Endothelial cell of umbilical vein (primary cell): Measurements from ENCODE around the gene MYO1B. TPM values are rescaled to one million over a fixed set of nuclear protein-coding genes. Genes with fewer than 3 reads are reported as not detected.

Experiments
- BruUV-seq: library from RNA; stranded (reverse); fragments of 400-500 nt; replicated peaks from 2 replicates; lab custom pipeline; 2021; lab: Mats Ljungman, UMichigan
- CTCF ChIA-PET: fragments of 300-600, 350-600 bp; sonication (Branson Sonifier 250); formaldehyde crosslinking; loops from one replicate; lab custom pipeline; 2021; ENCODE audit warnings: antibody characterized with exemption, inconsistent platforms; lab: Charles Lee
- POLR2A ChIA-PET: fragments of 300-600, 350-600 bp; sonication (Branson Sonifier 250); formaldehyde crosslinking; loops from one replicate; lab custom pipeline; 2021; ENCODE audit warnings: antibody characterized with exemption, inconsistent platforms; lab: Charles Lee
- DNase-seq: peaks from one replicate; pipeline ENCODE4 v3.0.0-alpha.2; 2011; ENCODE audit warnings: low read depth, low spot score
- FAIRE-seq: peaks from 2 replicates; lab custom pipeline; 2011; peaks lifted over from hg19 to GRCh38; lab: Jason Lieb, UNC
- H2AFZ ChIP-seq: 2 replicates; pipeline ENCODE4 v1.6.0; 2012; ENCODE audit warnings: low read depth, low read length, control low read depth, inconsistent platforms
- H3K27ac ChIP-seq: 2 replicates; pipeline ENCODE4 v1.5.1; 2011; ENCODE audit warnings: low read depth, mild to moderate bottlenecking, control low read depth, low read length, moderate library complexity; ENCODE audit not compliant: insufficient read depth
- H3K27me3 ChIP-seq, 2 experiments: 2 replicates each; pipeline versions ENCODE4 v1.6.0 to v1.6.1; 2011; ENCODE audit warnings: low read length in 2 of 2, mixed read lengths in 1 of 2; ENCODE audit not compliant: control insufficient read depth in 2 of 2, insufficient read depth in 2 of 2
- H3K36me3 ChIP-seq, 2 experiments: 2 replicates in 1 of 2; 3 replicates in 1 of 2; pipeline ENCODE4 v1.5.1; 2011; ENCODE audit warnings: low read length in 2 of 2, mild to moderate bottlenecking in 1 of 2, moderate library complexity in 1 of 2; ENCODE audit not compliant: control insufficient read depth in 2 of 2, insufficient read depth in 2 of 2; ENCODE audit errors: extremely low read depth in 1 of 2
- H3K4me1 ChIP-seq: 3 replicates; pipeline ENCODE4 v1.5.1; 2011; ENCODE audit warnings: mild to moderate bottlenecking, low read length; ENCODE audit not compliant: control insufficient read depth, insufficient read depth; ENCODE audit errors: extremely low read depth
- H3K4me2 ChIP-seq: 2 replicates; pipeline ENCODE4 v1.6.1; 2011; ENCODE audit warnings: low read length, control low read depth, mixed read lengths; ENCODE audit not compliant: insufficient read depth
- H3K4me3 ChIP-seq, 3 experiments: fragments of 200-600 bp in 1 of 3; sonication (generic), shearing (Covaris generic) in 1 of 3; replicated peaks in 1 of 3; 2 replicates each; pipeline ENCODE4 v1.5.1; 2011 to 2016; ENCODE audit warnings: control low read depth in 3 of 3, low read length in 3 of 3, mild to moderate bottlenecking in 2 of 3, inconsistent platforms in 1 of 3, low read depth in 1 of 3, moderate library complexity in 1 of 3; ENCODE audit not compliant: insufficient read depth in 1 of 3
- H3K79me2 ChIP-seq: 2 replicates; pipeline ENCODE4 v1.6.0; 2012; ENCODE audit warnings: low read length, inconsistent platforms; ENCODE audit not compliant: control insufficient read depth, insufficient read depth
- H3K9ac ChIP-seq: replicated peaks from 2 replicates; pipeline ENCODE3; 2011; ENCODE audit warnings: low read length, control low read depth; ENCODE audit not compliant: insufficient read depth; ENCODE audit errors: extremely low read depth
- H3K9me1 ChIP-seq: replicated peaks from 3 replicates; pipeline ENCODE4 v1.6.0; 2011; ENCODE audit warnings: mild to moderate bottlenecking, low read length; ENCODE audit not compliant: control insufficient read depth, insufficient read depth; ENCODE audit errors: extremely low read depth
- H3K9me3 ChIP-seq: replicated peaks from 2 replicates; pipeline ENCODE4 v1.5.1; 2012; ENCODE audit warnings: low read length, inconsistent platforms; ENCODE audit not compliant: control insufficient read depth, insufficient read depth
- H4K20me1 ChIP-seq: replicated peaks from 2 replicates; pipeline ENCODE3; 2011; ENCODE audit warnings: mild to moderate bottlenecking, low read length; ENCODE audit not compliant: control insufficient read depth, insufficient read depth; ENCODE audit errors: extremely low read depth
- EZH2 ChIP-seq: IDR thresholded peaks from 2 replicates; pipeline ENCODE4 v1.6.1; 2012; ENCODE audit warnings: borderline replicate concordance, low read depth, mild to moderate bottlenecking, moderate library complexity, low read length, inconsistent platforms; ENCODE audit not compliant: severe bottlenecking
- FOS ChIP-seq: IDR thresholded peaks from 2 replicates; pipeline ENCODE4 v1.6.1; 2011; ENCODE audit warnings: mild to moderate bottlenecking, low read length, moderate library complexity, borderline replicate concordance; ENCODE audit not compliant: insufficient read depth
- GATA2 ChIP-seq: IDR thresholded peaks from 2 replicates; pipeline ENCODE4 v1.7.0; 2011; ENCODE audit warnings: low read depth, mild to moderate bottlenecking, moderate library complexity, mixed read lengths, low read length; ENCODE audit not compliant: insufficient read length, insufficient read depth
- JUN ChIP-seq: IDR thresholded peaks from 2 replicates; pipeline ENCODE4 v1.6.1; 2011; ENCODE audit warnings: borderline replicate concordance, low read depth; ENCODE audit not compliant: insufficient read length, insufficient read depth
- MYC ChIP-seq: IDR thresholded peaks from one replicate; pipeline ENCODE4 v1.6.1; 2011; ENCODE audit warnings: mild to moderate bottlenecking, low read depth, low read length
- POLR2A ChIP-seq: IDR thresholded peaks from 2 replicates; pipeline ENCODE4 v1.6.1; 2012; ENCODE audit warnings: low read depth, mild to moderate bottlenecking, control low read depth, low read length
- POLR2AphosphoS5 ChIP-seq: IDR thresholded peaks from 2 replicates; pipeline ENCODE4 v1.6.1; 2012; ENCODE audit warnings: low read depth, mild to moderate bottlenecking, control low read depth, low read length, moderate library complexity; ENCODE audit not compliant: insufficient read depth
- dilution Hi-C: fragments of 300-500 bp; cut with MboI; formaldehyde crosslinking; loops from one replicate; pipeline ENCODE4 v1.15.0; 2019; ENCODE audit warnings: low sequenced_read_pairs; ENCODE audit not compliant: extremely low pct_ligation_motif_present
- intact Hi-C: fragments of 100-400 bp; cut with micrococcal nuclease; formaldehyde crosslinking; loops from one replicate; pipeline ENCODE4 v1.10.0; 2022
- polyA plus RNA-seq, 4 experiments: library from polyadenylated mRNA; depleted of rRNA in 3 of 4; stranded (reverse) in 3 of 4; unstranded in 1 of 4; fragments of >200 nt; gene quantifications; 2 replicates each; pipeline versions ENCODE4 v1.2.1 to v1.2.3, GENCODE V29; 2011 to 2012; ENCODE audit warnings: missing spikeins in 1 of 4
- total RNA-seq: library from RNA; stranded (reverse); gene quantifications from 2 replicates; pipeline ENCODE4 v1.2.3, GENCODE V29; 2021
- TF ChIP-seq, protein P1 (sequence below), 2 donors: IDR thresholded peaks; 1 replicate in 1 of 2; 2 replicates in 1 of 2; pipeline ENCODE4 v1.5.1; 2011; ENCODE audit warnings: low read length in 2 of 2, mild to moderate bottlenecking in 2 of 2, moderate library complexity in 2 of 2, control low read depth in 1 of 2, inconsistent platforms in 1 of 2, low read depth in 1 of 2; ENCODE audit not compliant: insufficient read depth in 1 of 2; ENCODE audit errors: extremely low read depth in 1 of 2
- TF ChIP-seq, protein P2 (sequence below): IDR thresholded peaks from 2 replicates; pipeline ENCODE4 v1.6.1; 2011; ENCODE audit not compliant: insufficient read depth, insufficient read length

MYO1B gene
- total and polyA plus RNA-seq, 2 donors (not counting 3 experiments of a cell fraction or from before 2014, with no cell fraction given), result 8.7 to 51.1 TPM

DNA sequence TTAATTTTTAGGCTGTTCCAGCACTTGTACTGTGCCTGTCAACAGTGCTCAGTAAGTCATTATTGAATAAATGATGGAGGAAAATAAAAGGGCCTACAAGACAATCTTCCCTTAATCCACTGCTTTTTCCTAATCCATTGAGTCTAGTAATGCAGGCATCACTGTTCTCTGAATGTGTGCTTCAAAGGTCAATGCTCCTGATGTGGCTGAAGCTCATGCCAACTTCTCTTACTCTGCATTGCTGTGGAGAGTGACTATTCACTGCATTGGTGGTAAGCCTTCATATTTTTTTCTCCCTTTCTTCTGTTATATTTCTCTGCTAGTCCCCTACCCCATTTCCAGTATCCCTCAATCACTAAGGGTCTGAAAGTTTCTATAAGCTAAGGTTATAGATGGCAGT lies 31.9 kb upstream of the MYO1B start:
- no peak overlapping the region for H3K4me2 ChIP-seq
- no peak for FAIRE-seq

More for the DNA sequence above, 31.9 kb upstream of the MYO1B start:
- POLR2A ChIA-PET, result no interaction called here
- Histone ChIP-seq H3K9ac (no peak overlapping the region), H3K9me1 (no peaks in the 10 kb centered on the region), H3K27ac (no peak overlapping the region), H3K36me3 (no peaks in the 10 kb centered on the region), H3K4me1 (no peaks in the 10 kb centered on the region), H3K4me3 (no peak overlapping the region), H2AFZ (no peak overlapping the region), H3K27me3 (peaks cover 0 to 2% of the 10 kb centered on the region in 2 experiments), H3K9me3 (no peaks in the 10 kb centered on the region), H3K79me2 (no peaks in the 10 kb centered on the region), H4K20me1 (no peaks in the 10 kb centered on the region)
- no peak for DNase-seq
- no TSS peak for BruUV-seq
- TF ChIP-seq MYC (no peak), POLR2AphosphoS5 (no peak), FOS (no peak), GATA2 (no peak), JUN (no peak), EZH2 (no peak), POLR2A (no peak)
- TF ChIP-seq, protein P1, sequence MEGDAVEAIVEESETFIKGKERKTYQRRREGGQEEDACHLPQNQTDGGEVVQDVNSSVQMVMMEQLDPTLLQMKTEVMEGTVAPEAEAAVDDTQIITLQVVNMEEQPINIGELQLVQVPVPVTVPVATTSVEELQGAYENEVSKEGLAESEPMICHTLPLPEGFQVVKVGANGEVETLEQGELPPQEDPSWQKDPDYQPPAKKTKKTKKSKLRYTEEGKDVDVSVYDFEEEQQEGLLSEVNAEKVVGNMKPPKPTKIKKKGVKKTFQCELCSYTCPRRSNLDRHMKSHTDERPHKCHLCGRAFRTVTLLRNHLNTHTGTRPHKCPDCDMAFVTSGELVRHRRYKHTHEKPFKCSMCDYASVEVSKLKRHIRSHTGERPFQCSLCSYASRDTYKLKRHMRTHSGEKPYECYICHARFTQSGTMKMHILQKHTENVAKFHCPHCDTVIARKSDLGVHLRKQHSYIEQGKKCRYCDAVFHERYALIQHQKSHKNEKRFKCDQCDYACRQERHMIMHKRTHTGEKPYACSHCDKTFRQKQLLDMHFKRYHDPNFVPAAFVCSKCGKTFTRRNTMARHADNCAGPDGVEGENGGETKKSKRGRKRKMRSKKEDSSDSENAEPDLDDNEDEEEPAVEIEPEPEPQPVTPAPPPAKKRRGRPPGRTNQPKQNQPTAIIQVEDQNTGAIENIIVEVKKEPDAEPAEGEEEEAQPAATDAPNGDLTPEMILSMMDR (IDR thresholded peaks at IDR 0.05; ENCODE audit: extremely low read depth in 1 of 2, insufficient read depth in 1 of 2, low read depth in 1 of 2, low read length in 2 of 2), result no peak
- TF ChIP-seq, protein P2, sequence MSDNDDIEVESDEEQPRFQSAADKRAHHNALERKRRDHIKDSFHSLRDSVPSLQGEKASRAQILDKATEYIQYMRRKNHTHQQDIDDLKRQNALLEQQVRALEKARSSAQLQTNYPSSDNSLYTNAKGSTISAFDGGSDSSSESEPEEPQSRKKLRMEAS, result no peak
- intact Hi-C loops, result no loop called here
- CTCF ChIA-PET, result interaction anchor here (1.0 to 1.1 kb wide), 2 partner anchors 162 to 289 kb away, joined by 3 to 4 read pairs; no protein-coding TSS in a partner anchor
- dilution Hi-C loops, result no loop called here
